M059J (cell line): ENCODE data around the gene RUSF1. TPM values are rescaled to one million over a fixed set of nuclear protein-coding genes. Genes with fewer than 3 reads are reported as not detected.
"Not testable (repeated sequence)": the region's sequence is repeated elsewhere in the genome, so short reads cannot be mapped to it uniquely, and the experiment has no call there.

Source experiments
- DNase-seq: peaks from one replicate; pipeline ENCODE4 v3.0.0-alpha.2; 2012; ENCODE audit warnings: low read depth
- total RNA-seq: library from RNA; depleted of rRNA; stranded (reverse); fragments of >200 nt; shearing (Covaris generic); gene quantifications from 2 replicates; pipeline ENCODE4 v1.2.3, GENCODE V29; 2014; rRNA removed

The RUSF1 gene
- total RNA-seq, 1 experiment from 2014 or later = 47.8 TPM

GRCh38 chr16:31453255-31454204, 54.7 kb downstream of the RUSF1 start:
- DNase-seq = peak; percentile 82

- peak; percentile 95 for DNase-seq
These were observed 55.5 kb downstream of the RUSF1 start for GRCh38 chr16:31452631-31453106.

GRCh38 chr16:31451681-31452351, 56.4 kb downstream of the RUSF1 start:
- DNase-seq = peak; percentile 69

GRCh38 chr16:31451201-31451600, 57.0 kb downstream of the RUSF1 start:
- no peak for DNase-seq

GRCh38 chr16:31445931-31446330, 62.3 kb downstream of the RUSF1 start:
- DNase-seq = not testable (repeated sequence)

- no peak for DNase-seq
These were observed 66.2 kb downstream of the RUSF1 start for GRCh38 chr16:31441956-31442355.

- no peak for DNase-seq
These were observed 67.5 kb downstream of the RUSF1 start for GRCh38 chr16:31440516-31441184.

- no peak for DNase-seq
These were observed 68.7 kb downstream of the RUSF1 start for GRCh38 chr16:31439519-31439918.

Other genes starting within 250 kb of the RUSF1 start
- not detected in 2 replicates for gene ITGAM, start 248.4 kb downstream of the RUSF1 start, total RNA-seq
- gene ITGAX, start 153.2 kb downstream of the RUSF1 start, total RNA-seq = 1.1 and 2.8 TPM in 2 replicates
- gene ITGAD, start 115.1 kb downstream of the RUSF1 start, total RNA-seq = 0.05 TPM in 1 of 2 replicates, not detected in the other
- not detected in 2 replicates for gene COX6A2, start 80.0 kb downstream of the RUSF1 start, total RNA-seq
- gene ZNF843, start 65.6 kb downstream of the RUSF1 start, total RNA-seq = 0.25 TPM in 1 of 2 replicates, not detected in the other
- gene ARMC5, start 48.9 kb downstream of the RUSF1 start, total RNA-seq = 8.6 and 17.7 TPM in 2 replicates
- 32.8 and 37.5 TPM in 2 replicates for gene TGFB1I1, start 36.2 kb downstream of the RUSF1 start, total RNA-seq
- 0.10 TPM in 1 of 2 replicates, not detected in the other for gene SLC5A2, start 25.3 kb downstream of the RUSF1 start, total RNA-seq
- gene AHSP, start 19.5 kb upstream of the RUSF1 start, total RNA-seq = not detected in 2 replicates